ENCODE data around the gene MUC5B. TPM values are rescaled to one million over a fixed set of nuclear protein-coding genes. Genes with fewer than 3 reads are reported as not detected.

MUC5B gene
- total and polyA plus RNA-seq, 8 donors = 0.06 to 33.4 (median 0.27) TPM

GRCh38 chr11:1285316-1285744 is 62.5 kb downstream of the MUC5B start:
- Histone ChIP-seq H3K36me3 (peaks cover 0 to 95% of the 10 kb centered on the region in 2 donors), H3K27ac (no peak overlapping the region), H3K27me3 (no peaks in the 10 kb centered on the region), H3K4me1 (no peaks in the 10 kb centered on the region), H3K4me3 (no peak overlapping the region), H3K9me3 (no peaks in the 10 kb centered on the region)
- intact Hi-C loops (cut with DNase I) = no loop called here
- ATAC-seq = no peak
- peak in 1 of 4 donors; percentile 60 for DNase-seq
- TF ChIP-seq CTCF (IDR thresholded peaks at IDR 0.05) = no peak

- peak in 1 of 4 donors; percentile 61 for DNase-seq
- no peak for ATAC-seq
- H3K36me3 ChIP-seq = peaks cover 0 to 95% of the 10 kb centered on the region in 2 donors
- no peaks in the 10 kb centered on the region for H3K27me3 ChIP-seq
- H3K4me3 ChIP-seq = no peak overlapping the region
- no peaks in the 10 kb centered on the region for H3K9me3 ChIP-seq
- no peak for TF ChIP-seq CTCF (IDR thresholded peaks at IDR 0.05)
- H3K4me1 ChIP-seq = no peaks in the 10 kb centered on the region
- intact Hi-C loops (cut with DNase I) = no loop called here
- H3K27ac ChIP-seq = no peak overlapping the region
These were observed 63.0 kb downstream of the MUC5B start for GRCh38 chr11:1285876-1286275.

GRCh38 chr11:1287928-1288327 is 65.1 kb downstream of the MUC5B start:
- no peaks in the 10 kb centered on the region for H3K9me3 ChIP-seq
- intact Hi-C loops (cut with DNase I) = no loop called here
- ATAC-seq (no peak), DNase-seq (peak in 2 of 4 donors; percentile 19 to 32)
- TF ChIP-seq CTCF (IDR thresholded peaks at IDR 0.05) = no peak
- H3K4me1 ChIP-seq = no peaks in the 10 kb centered on the region
- H3K4me3 ChIP-seq = no peak overlapping the region
- peaks cover 0 to 91% of the 10 kb centered on the region in 2 donors for H3K36me3 ChIP-seq
- H3K27ac ChIP-seq = no peak overlapping the region
- H3K27me3 ChIP-seq = no peaks in the 10 kb centered on the region

- DNase-seq = peak in 2 of 4 donors; percentile 28 to 60
- no peaks in the 10 kb centered on the region for H3K4me1 ChIP-seq
- no peak overlapping the region for H3K27ac ChIP-seq
- intact Hi-C loops (cut with DNase I) = no loop called here
- H3K4me3 ChIP-seq = no peak overlapping the region
- TF ChIP-seq CTCF (IDR thresholded peaks at IDR 0.05) = no peak
- no peak for ATAC-seq
- no peaks in the 10 kb centered on the region for H3K27me3 ChIP-seq
- peaks cover 0 to 91% of the 10 kb centered on the region in 2 donors for H3K36me3 ChIP-seq
- no peaks in the 10 kb centered on the region for H3K9me3 ChIP-seq
These were observed 65.7 kb downstream of the MUC5B start for GRCh38 chr11:1288426-1289151.

GRCh38 chr11:1289211-1289935 is 66.5 kb downstream of the MUC5B start:
- intact Hi-C loops (cut with DNase I) = no loop called here
- Histone ChIP-seq H3K36me3 (peaks cover 0 to 87% of the 10 kb centered on the region in 2 donors), H3K4me1 (no peaks in the 10 kb centered on the region), H3K9me3 (no peaks in the 10 kb centered on the region), H3K27ac (no peak overlapping the region), H3K4me3 (no peak overlapping the region), H3K27me3 (no peaks in the 10 kb centered on the region)
- ATAC-seq (no peak), DNase-seq (peak in 2 of 4 donors; percentile 27 to 61)
- TF ChIP-seq CTCF (IDR thresholded peaks at IDR 0.05) = no peak
